T-cell (primary cell): ENCODE data around the gene IFIT1B. TPM values are rescaled to one million over a fixed set of nuclear protein-coding genes. Genes with fewer than 3 reads are reported as not detected.

Experiments used
- ATAC-seq, 4 experiments: fragments of 200-7000 bp in 3 of 4; fragments of 150-1000 bp in 1 of 4; cut with Tn5 transposase; replicated peaks in 1 of 4; 1 replicate in 3 of 4; 2 replicates in 1 of 4; pipeline ENCODE4 v1.10.0; 2021; ENCODE audit warnings: moderate library complexity in 3 of 4, mild to moderate bottlenecking in 2 of 4, moderate number of reproducible peaks in 1 of 4
- CTCF ChIA-PET, 2 donors: fragments of 300-600 bp; sonication (Branson Sonifier 250); formaldehyde crosslinking; loops; one replicate each; lab custom pipeline; 2022; ENCODE audit warnings: antibody characterized with exemption in 2 of 2; lab: Charles Lee
- POLR2A ChIA-PET, 2 donors: fragments of 300-600 bp; sonication (Branson Sonifier 250); formaldehyde crosslinking; loops; one replicate each; lab custom pipeline; 2022; ENCODE audit warnings: antibody characterized with exemption in 2 of 2; lab: Charles Lee
- DNase-seq, 35 experiments: peaks; one replicate each; pipeline versions ENCODE4 v3.0.0 to v3.0.0-alpha.2; 2013 to 2023
- H3K27ac ChIP-seq: one replicate; pipeline ENCODE4 v1.5.1; 2013; ENCODE audit warnings: low read length
- H3K27me3 ChIP-seq, 2 experiments: replicated peaks in 1 of 2; 1 replicate in 1 of 2; 2 replicates in 1 of 2; pipeline versions ENCODE4 v1.6.1 to v1.7.0; 2013; ENCODE audit warnings: low read length in 1 of 2, mixed read lengths in 1 of 2; ENCODE audit not compliant: control insufficient read depth in 2 of 2, insufficient read depth in 2 of 2; ENCODE audit errors: extremely low read depth in 1 of 2
- H3K36me3 ChIP-seq, 2 donors: 1 replicate in 1 of 2; 2 replicates in 1 of 2; pipeline versions ENCODE4 v1.6.1 to v1.7.0; 2013; ENCODE audit warnings: low read length in 1 of 2; ENCODE audit not compliant: control insufficient read depth in 2 of 2, insufficient read depth in 1 of 2; ENCODE audit errors: extremely low read depth in 1 of 2
- H3K4me1 ChIP-seq, 2 experiments: 1 replicate in 1 of 2; 2 replicates in 1 of 2; pipeline versions ENCODE4 v1.6.1 to v1.7.0; 2013; ENCODE audit warnings: low read length in 2 of 2, mixed read lengths in 1 of 2; ENCODE audit not compliant: insufficient read depth in 2 of 2, control insufficient read depth in 1 of 2; ENCODE audit errors: extremely low read depth in 1 of 2
- H3K4me3 ChIP-seq, 2 donors: 1 replicate in 1 of 2; 2 replicates in 1 of 2; pipeline versions ENCODE4 v1.5.1 to v1.7.0; 2013; ENCODE audit warnings: mild to moderate bottlenecking in 2 of 2, low read length in 1 of 2, moderate library complexity in 1 of 2; ENCODE audit not compliant: control insufficient read depth in 1 of 2; ENCODE audit errors: extremely low read depth in 1 of 2
- H3K9me3 ChIP-seq: 2 replicates; pipeline ENCODE4 v1.7.0; 2013
- H3K27ac Mint-ChIP-seq, 2 donors: one replicate each; pipeline ENCODE4 v1.8.0; 2020 to 2021; ENCODE audit warnings: mild to moderate bottlenecking in 2 of 2, mixed read lengths in 2 of 2
- H3K27me3 Mint-ChIP-seq, 2 donors: one replicate each; pipeline ENCODE4 v1.8.0; 2021 to 2022; ENCODE audit warnings: mixed read lengths in 2 of 2
- H3K36me3 Mint-ChIP-seq: one replicate; pipeline ENCODE4 v1.8.0; 2021; ENCODE audit warnings: mixed read lengths
- H3K4me1 Mint-ChIP-seq, 3 donors: one replicate each; pipeline ENCODE4 v1.8.0; 2020 to 2022; ENCODE audit warnings: mixed read lengths in 3 of 3, mild to moderate bottlenecking in 1 of 3
- H3K4me3 Mint-ChIP-seq, 3 donors: one replicate each; pipeline ENCODE4 v1.8.0; 2020 to 2022; ENCODE audit warnings: mild to moderate bottlenecking in 3 of 3, mixed read lengths in 3 of 3, moderate library complexity in 3 of 3
- H3K9me3 Mint-ChIP-seq, 3 donors: one replicate each; pipeline ENCODE4 v1.8.0; 2020 to 2022; ENCODE audit warnings: mixed read lengths in 3 of 3
- WGBS: methylation state at CpG from one replicate; pipeline ENCODE4 v1.1.5; 2013; ENCODE audit warnings: missing lambda C conversion rate; ENCODE audit not compliant: insufficient coverage; 5-methylcytosine and 5-hydroxymethylcytosine counted together
- total RNA-seq, 35 experiments: library from RNA in 6 of 35; stranded (reverse) in 6 of 35; fragments of 120-200 nt in 1 of 35; gene quantifications; one replicate each; pipeline versions ENCODE4 v1.2.1 to v1.2.4 and lab custom pipeline; 2013 to 2026

Gene IFIT1B
- total RNA-seq, 5 donors from 2014 or later (not counting 1 experiment from before 2014, with no cell fraction given), result not detected

GRCh38 chr10:89341649-89342048 lies 36.2 kb upstream of the IFIT1B start:
- H3K36me3 ChIP-seq, result peaks cover 0 to 6% of the 10 kb centered on the region in 2 donors
- Mint-ChIP-seq H3K27ac (no peak overlapping the region), H3K4me1 (peaks cover 12 to 15% (median 12%) of the 10 kb centered on the region in 3 donors), H3K4me3 (no peak overlapping the region), H3K36me3 (peaks cover 39% of the 10 kb centered on the region), H3K27me3 (no peaks in the 10 kb centered on the region), H3K9me3 (no peaks in the 10 kb centered on the region)
- peaks cover 0 to 6% of the 10 kb centered on the region in 2 experiments for H3K27me3 ChIP-seq
- POLR2A ChIA-PET, result interaction anchor here in 1 of 2 donors (0.6 kb wide), 1 partner anchor 221 kb away, joined by 3 read pairs; no protein-coding TSS in a partner anchor
- no CpG with 5 or more reads among the region's 3 CpGs for WGBS
- CTCF ChIA-PET, result interaction anchor here in 1 of 2 donors (0.6 kb wide), 1 partner anchor 250 kb away, joined by 3 read pairs; no protein-coding TSS in a partner anchor
- H3K4me1 ChIP-seq, result peaks cover 5 to 8% of the 10 kb centered on the region in 2 experiments
- H3K9me3 ChIP-seq, result no peaks in the 10 kb centered on the region
- no peak for DNase-seq
- no peak for ATAC-seq
- no peak overlapping the region for H3K27ac ChIP-seq
- H3K4me3 ChIP-seq, result no peak overlapping the region

DNA sequence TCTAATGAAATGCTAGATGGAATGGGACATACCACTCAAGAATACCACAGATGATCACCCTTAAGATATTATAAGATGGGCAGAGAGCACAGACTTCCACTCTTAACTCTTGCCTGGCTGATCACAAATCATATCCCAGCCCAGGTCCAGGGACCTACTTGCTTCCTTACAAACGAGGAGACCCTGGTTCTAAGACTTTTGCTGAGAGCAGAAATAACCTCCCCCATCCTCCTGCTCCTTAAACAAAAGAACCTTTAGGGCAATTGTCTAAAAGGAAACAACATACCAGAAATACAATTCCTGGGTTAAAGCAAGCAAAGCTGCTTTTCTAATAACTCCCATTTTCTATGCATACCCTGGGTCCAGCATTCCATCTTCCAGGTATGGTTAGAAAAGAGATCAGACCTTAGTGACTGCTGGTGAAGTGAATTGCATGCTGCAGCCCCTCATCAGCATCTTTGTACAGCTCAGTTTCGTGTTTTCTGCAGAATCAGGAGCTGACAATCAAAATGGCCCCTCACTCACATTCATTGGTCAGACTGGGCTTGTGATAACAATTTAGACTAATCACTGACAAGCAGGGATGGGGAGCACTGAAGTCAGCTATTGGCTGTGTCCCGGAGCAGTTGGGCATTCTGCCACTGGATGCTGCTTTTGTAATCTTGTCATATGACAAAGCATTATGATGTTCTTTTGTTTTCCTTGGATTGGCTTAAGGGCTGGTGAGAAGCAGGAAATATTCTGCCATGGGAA lies 35.5 kb upstream of the IFIT1B start:
- H3K9me3 ChIP-seq, result no peaks in the 10 kb centered on the region
- H3K4me1 Mint-ChIP-seq, result peaks cover 5 to 9% (median 6%) of the 10 kb centered on the region in 3 donors
- H3K4me1 ChIP-seq, result peaks cover 3% of the 10 kb centered on the region in 2 experiments
- H3K27me3 ChIP-seq, result peaks cover 0 to 2% of the 10 kb centered on the region in 2 experiments
- H3K36me3 ChIP-seq, result peaks cover 0 to 6% of the 10 kb centered on the region in 2 donors
- no peaks in the 10 kb centered on the region for H3K9me3 Mint-ChIP-seq
- DNase-seq (no peak), ATAC-seq (no peak)
- CTCF ChIA-PET, result no interaction called here
- WGBS, result 81% methylated on average over 3 of the region's 3 CpGs
- no peak overlapping the region for H3K4me3 ChIP-seq
- POLR2A ChIA-PET, result interaction anchor here in 1 of 2 donors (0.6 kb wide), 1 partner anchor 220 kb away, joined by 3 read pairs; no protein-coding TSS in a partner anchor
- no peak overlapping the region for H3K27ac Mint-ChIP-seq
- peaks cover 38% of the 10 kb centered on the region for H3K36me3 Mint-ChIP-seq
- no peaks in the 10 kb centered on the region for H3K27me3 Mint-ChIP-seq
- H3K4me3 Mint-ChIP-seq, result no peak overlapping the region
- H3K27ac ChIP-seq, result no peak overlapping the region

DNA sequence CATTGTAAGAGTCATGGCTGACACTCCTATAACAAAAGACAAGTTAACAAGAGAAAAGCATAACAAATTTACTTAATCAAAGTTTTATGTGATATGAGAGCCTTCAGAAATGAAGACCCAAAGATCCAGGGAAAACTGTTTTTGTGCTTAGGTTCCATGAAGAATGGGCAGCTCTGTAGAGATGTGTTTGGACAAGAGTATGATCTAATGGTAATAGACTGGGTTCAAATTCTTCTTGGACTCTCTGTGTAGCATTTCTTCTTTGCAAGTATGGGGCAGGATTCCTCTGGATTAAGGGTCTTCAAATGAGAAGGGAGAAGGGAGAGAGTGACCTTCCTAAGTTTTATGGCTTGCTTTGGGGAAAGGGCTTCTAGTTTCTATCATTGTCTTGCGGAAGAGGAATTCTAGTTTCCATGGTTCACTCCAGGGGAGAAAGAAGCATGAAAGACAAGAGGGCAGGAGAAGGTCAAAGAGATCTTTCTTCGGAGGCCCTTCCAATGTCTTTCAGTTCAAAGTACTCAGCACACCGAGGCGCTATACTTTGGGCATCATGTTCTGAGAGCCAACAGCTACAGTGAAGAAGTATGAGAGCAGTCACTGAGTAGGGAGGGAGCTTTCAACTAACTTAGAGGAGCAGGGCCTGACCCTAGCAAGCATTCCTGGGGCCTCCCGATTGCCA lies 34.6 kb upstream of the IFIT1B start:
- Histone ChIP-seq H3K27me3 (no peaks in the 10 kb centered on the region), H3K4me3 (no peak overlapping the region), H3K27ac (no peak overlapping the region), H3K9me3 (no peaks in the 10 kb centered on the region), H3K36me3 (peaks cover 0 to 6% of the 10 kb centered on the region in 2 donors), H3K4me1 (no peaks in the 10 kb centered on the region)
- DNase-seq, result no peak
- CTCF ChIA-PET, result no interaction called here
- no peak for ATAC-seq
- Mint-ChIP-seq H3K4me1 (peaks cover 0 to 7% (median 0%) of the 10 kb centered on the region in 3 donors), H3K27ac (no peak overlapping the region), H3K9me3 (no peaks in the 10 kb centered on the region), H3K27me3 (no peaks in the 10 kb centered on the region), H3K36me3 (peaks cover 34% of the 10 kb centered on the region), H3K4me3 (no peak overlapping the region)
- WGBS, result 98% methylated on average over 5 of the region's 5 CpGs
- POLR2A ChIA-PET, result no interaction called here

DNA sequence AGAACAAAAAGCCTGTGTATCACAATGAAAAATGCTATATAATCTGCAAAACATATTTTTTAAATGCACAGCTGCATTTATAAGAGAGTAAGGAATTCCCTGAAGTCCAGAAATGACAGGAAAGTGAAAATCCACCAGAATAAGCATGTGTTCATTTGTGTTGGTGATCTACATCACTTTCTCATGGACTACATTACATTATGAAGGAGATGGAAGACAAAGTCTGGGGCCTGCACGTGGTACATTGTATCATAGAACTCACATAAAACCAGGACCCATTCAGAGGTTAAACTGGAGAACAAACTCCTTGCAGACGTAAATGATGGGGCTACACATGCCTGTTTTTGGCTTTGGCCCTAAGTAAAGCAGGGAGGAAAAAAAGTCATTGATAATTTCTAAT lies 33.7 kb upstream of the IFIT1B start:
- POLR2A ChIA-PET, result no interaction called here
- WGBS, result no CpG with 5 or more reads among the region's 2 CpGs

GRCh38 chr10:89345367-89346000 lies 32.4 kb upstream of the IFIT1B start:
- CTCF ChIA-PET, result interaction anchor here in 1 of 2 donors (0.9 kb wide), 1 partner anchor 184 kb away, joined by 3 read pairs; no protein-coding TSS in a partner anchor
- peaks cover 12% of the 10 kb centered on the region for H3K36me3 Mint-ChIP-seq

More for the DNA sequence above, 33.7 kb upstream of the IFIT1B start:
- H3K27me3 ChIP-seq, result no peaks in the 10 kb centered on the region
- H3K4me3 ChIP-seq, result no peak overlapping the region
- H3K36me3 Mint-ChIP-seq, result peaks cover 25% of the 10 kb centered on the region
- CTCF ChIA-PET, result no interaction called here
- DNase-seq (no peak), ATAC-seq (no peak)
- no peak overlapping the region for H3K27ac Mint-ChIP-seq
- no peak overlapping the region for H3K27ac ChIP-seq
- H3K4me3 Mint-ChIP-seq, result no peak overlapping the region
- H3K27me3 Mint-ChIP-seq, result no peaks in the 10 kb centered on the region
- H3K9me3 ChIP-seq, result no peaks in the 10 kb centered on the region
- no peaks in the 10 kb centered on the region for H3K36me3 ChIP-seq
- no peaks in the 10 kb centered on the region for H3K9me3 Mint-ChIP-seq
- no peaks in the 10 kb centered on the region for H3K4me1 ChIP-seq
- peaks cover 0 to 9% (median 0%) of the 10 kb centered on the region in 3 donors for H3K4me1 Mint-ChIP-seq

More at GRCh38 chr10:89345367-89346000, 32.4 kb upstream of the IFIT1B start:
- H3K27me3 ChIP-seq, result no peaks in the 10 kb centered on the region
- no peaks in the 10 kb centered on the region for H3K27me3 Mint-ChIP-seq
- no peaks in the 10 kb centered on the region for H3K9me3 Mint-ChIP-seq
- DNase-seq, result no peak
- H3K4me3 Mint-ChIP-seq, result no peak overlapping the region
- H3K4me1 ChIP-seq, result no peaks in the 10 kb centered on the region
- H3K27ac Mint-ChIP-seq, result no peak overlapping the region
- H3K4me1 Mint-ChIP-seq, result peaks cover under 1 to 12% (median under 1%) of the 10 kb centered on the region in 3 donors
- 67% methylated on average over 1 of the region's 4 CpGs for WGBS
- H3K36me3 ChIP-seq, result no peaks in the 10 kb centered on the region
- no peak overlapping the region for H3K4me3 ChIP-seq
- POLR2A ChIA-PET, result interaction anchor here in 1 of 2 donors (0.6 kb wide), 1 partner anchor 236 kb away, joined by 3 read pairs; no protein-coding TSS in a partner anchor
- no peaks in the 10 kb centered on the region for H3K9me3 ChIP-seq
- no peak for ATAC-seq
- no peak overlapping the region for H3K27ac ChIP-seq
